ENCODE measurements around the gene CAPN3.

The CAPN3 gene

DNA sequence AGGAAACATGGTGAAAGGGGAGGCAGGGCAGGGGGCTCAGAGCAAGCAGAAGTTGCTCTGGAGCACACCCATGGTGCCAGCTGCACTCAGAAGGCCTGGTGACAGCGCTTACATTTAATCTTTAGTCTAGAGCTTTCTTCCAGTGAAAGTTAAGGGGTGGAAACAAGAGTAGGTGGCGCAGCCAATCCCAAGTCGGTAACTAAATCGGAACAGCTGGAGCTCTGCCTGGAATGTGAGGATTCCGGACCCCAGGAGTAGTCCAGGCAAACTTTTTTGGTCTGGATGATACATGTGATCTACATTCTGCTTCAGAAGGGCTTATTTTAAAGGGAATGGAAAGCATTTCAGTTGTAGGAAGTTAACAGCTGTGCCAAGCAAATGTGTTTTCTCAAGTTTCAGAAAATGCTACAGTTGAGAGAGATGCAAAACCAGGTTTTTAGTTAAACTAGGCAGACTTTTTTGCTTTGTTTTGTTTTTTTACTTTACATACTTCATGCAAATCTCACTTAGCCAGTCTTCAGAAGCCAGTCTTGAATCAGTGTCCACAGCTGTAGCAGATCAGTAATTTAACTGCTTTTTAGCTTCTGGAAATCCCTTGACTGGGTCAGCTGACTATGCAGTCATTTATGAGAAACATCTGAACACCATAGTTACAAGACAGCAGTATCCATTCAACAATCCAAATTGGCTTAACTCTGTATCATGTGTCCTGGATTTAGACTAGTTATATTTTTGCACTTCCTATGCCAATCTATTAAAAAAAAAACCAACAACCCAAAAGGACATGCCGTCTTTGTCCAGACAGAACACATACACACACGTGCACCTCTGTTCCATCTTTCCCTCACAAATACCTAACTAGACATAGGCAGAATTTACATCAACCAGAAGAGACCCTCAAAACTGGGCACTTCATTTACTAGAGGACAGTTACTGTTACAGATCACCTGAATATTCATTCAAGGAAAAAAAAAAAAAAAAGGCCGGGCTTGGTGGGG lies 98.4 kb downstream of the CAPN3 start:
- DNase-seq = no peak

DNA sequence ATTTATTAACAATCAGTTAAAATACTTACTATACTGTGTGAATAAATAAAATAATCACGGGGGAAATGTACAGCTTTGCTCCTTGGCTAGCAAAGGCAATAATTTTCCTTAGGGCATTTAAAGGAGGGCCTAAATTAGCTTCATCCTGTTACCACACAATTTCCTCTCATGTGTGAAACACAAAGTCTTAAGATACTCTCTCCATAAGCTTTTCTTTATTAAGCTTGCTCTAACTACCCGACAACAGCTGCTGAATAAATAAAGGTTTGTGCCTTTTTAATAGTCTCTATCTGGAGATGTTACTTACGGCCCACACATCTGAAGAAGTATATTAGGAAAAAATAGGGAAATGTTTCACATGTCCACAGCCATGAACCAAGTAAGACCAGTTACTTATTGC lies 102.0 kb downstream of the CAPN3 start:
- no peak for DNase-seq
